K562 (cell line): Measurements from ENCODE around the gene SCRN3. TPM values are rescaled to one million over a fixed set of nuclear protein-coding genes. Genes with fewer than 3 reads are reported as not detected.

Source experiments
- ARID3A ChIP-seq: IDR thresholded peaks from 2 replicates; pipeline ENCODE4 v1.6.1; 2012; ENCODE audit warnings: low read depth, low read length, improper control_type of control experiment, borderline replicate concordance
- CBFA2T3 ChIP-seq: fragments of 450-650 bp; IDR thresholded peaks from 2 replicates; pipeline ENCODE4 v1.6.1; 2017
- FOSL1 ChIP-seq: fragments of 200-800 bp; sonication (Bioruptor generic); conservative IDR thresholded peaks from 2 replicates; pipeline ENCODE4 v1.6.1; 2016; ENCODE audit warnings: missing genetic modification characterization, missing compliant biosample characterization
- GTF2A2 ChIP-seq: IDR thresholded peaks from 2 replicates; pipeline ENCODE4 v1.6.1; 2016; ENCODE audit warnings: mild to moderate bottlenecking, missing genetic modification characterization, missing compliant biosample characterization
- IFI16 ChIP-seq: fragments of 250-450 bp; sonication (Bioruptor Pico); IDR thresholded peaks from 2 replicates; pipeline ENCODE4 v2.1.2; 2022; ENCODE audit warnings: mild to moderate bottlenecking, inconsistent platforms
- MXI1 ChIP-seq: IDR thresholded peaks from 2 replicates; pipeline ENCODE4 v1.6.1; 2011; ENCODE audit warnings: low read depth, mild to moderate bottlenecking, improper control_type of control experiment, low read length
- NFATC3 ChIP-seq: fragments of 450-650 bp; IDR thresholded peaks from 2 replicates; pipeline ENCODE4 v1.6.1; 2017; ENCODE audit warnings: mild to moderate bottlenecking
- NR2C2 ChIP-seq, 2 experiments: fragments of 200-800 bp in 1 of 2; sonication (Bioruptor generic) in 1 of 2; sonication (generic) in 1 of 2; formaldehyde crosslinking in 1 of 2; IDR thresholded peaks; 2 replicates each; pipeline versions ENCODE4 v1.6.1 to v1.8.0; 2016 to 2022; ENCODE audit warnings: mild to moderate bottlenecking in 1 of 2, missing compliant biosample characterization in 1 of 2, missing genetic modification characterization in 1 of 2, missing genetic modification reagents in 1 of 2
- PHF8 ChIP-seq: fragments of 200-600 bp; sonication (generic); IDR thresholded peaks from 2 replicates; pipeline ENCODE4 v1.6.1; 2012; ENCODE audit warnings: mixed run types, mild to moderate bottlenecking, inconsistent platforms, low read length, moderate library complexity, borderline replicate concordance
- SMAD3 ChIP-seq: fragments of 450-650 bp; formaldehyde crosslinking; conservative IDR thresholded peaks from 2 replicates; pipeline ENCODE4 v1.4.0; 2020; ENCODE audit warnings: mild to moderate bottlenecking
- ZBTB7A ChIP-seq: IDR thresholded peaks from 2 replicates; pipeline ENCODE4 v1.6.1; 2011; ENCODE audit warnings: low read depth, mild to moderate bottlenecking, low read length, moderate library complexity, borderline replicate concordance; ENCODE audit not compliant: control insufficient read depth
- ZNF124 ChIP-seq: sonication (generic); formaldehyde crosslinking; IDR thresholded peaks from 2 replicates; pipeline ENCODE4 v1.8.1; 2022; ENCODE audit warnings: missing genetic modification reagents
- ZNF444 ChIP-seq: fragments of 250-450 bp; sonication (Bioruptor Pico); IDR thresholded peaks from 2 replicates; pipeline ENCODE4 v1.4.0; 2020; ENCODE audit warnings: mild to moderate bottlenecking, moderate library complexity
- ZNF75A ChIP-seq: fragments of 450-650 bp; formaldehyde crosslinking; IDR thresholded peaks from 2 replicates; pipeline ENCODE4 v1.4.0; 2020; ENCODE audit warnings: mild to moderate bottlenecking
- ZNF780A ChIP-seq: fragments of 250-450 bp; sonication (Bioruptor Pico); IDR thresholded peaks from 2 replicates; pipeline ENCODE4 v1.5.0; 2021; ENCODE audit warnings: mild to moderate bottlenecking
- ZSCAN32 ChIP-seq: fragments of 450-650 bp; formaldehyde crosslinking; IDR thresholded peaks from 2 replicates; pipeline ENCODE4 v1.4.0; 2020; ENCODE audit warnings: mild to moderate bottlenecking, moderate library complexity
- polyA plus RNA-seq, 8 experiments: library from polyadenylated mRNA; depleted of rRNA in 4 of 8; stranded (reverse) in 5 of 8; unstranded in 3 of 8; fragments of >200 nt; fragmentation: Nextera tagmentation in 2 of 8; fragmentation: Illumina TruSeq in 1 of 8; extraction: Ambion mirVana in 2 of 8; extraction: Trizol in 1 of 8; gene quantifications; 2 replicates each; pipeline versions ENCODE4 v1.2.1 to v1.2.3, GENCODE V29; 2011 to 2014; ENCODE audit warnings: inconsistent platforms in 1 of 8, missing spikeins in 1 of 8
- total RNA-seq, 7 experiments: library from RNA; depleted of rRNA in 6 of 7; stranded (reverse); fragments of >200 nt in 6 of 7; fragmentation: Illumina TruSeq in 2 of 7; extraction: Trizol in 2 of 7; gene quantifications; 2 replicates each; pipeline versions ENCODE4 v1.2.1 to v1.2.3, GENCODE V29; 2011 to 2021; ENCODE audit warnings: low replicate concordance in 1 of 7
- TF ChIP-seq, protein P1 (sequence below), 2 experiments: fragments of 450-650 bp; IDR thresholded peaks; 2 replicates each; pipeline ENCODE4 v1.6.1; 2016; ENCODE audit warnings: mild to moderate bottlenecking in 2 of 2, borderline replicate concordance in 1 of 2, low read depth in 1 of 2, moderate library complexity in 1 of 2

Gene SCRN3
- total and polyA plus RNA-seq, 9 of the 15 experiments (the other 6 are each of a cell fraction or from before 2014, with no cell fraction given) = 7.7 to 21.8 (median 20.0) TPM

GRCh38 chr2:174376967-174377366 lies 18.6 kb upstream of the SCRN3 start (continued):
- TF ChIP-seq ZNF124 (no peak), PHF8 (no peak), MXI1 (no peak), ZNF780A (no peak), ZSCAN32 (no peak), NFATC3 (no peak), ZNF444 (CRISPR knock-in tag) (no peak), ARID3A (no peak), CBFA2T3 (peak; percentile 65), GTF2A2 (tag) (no peak), FOSL1 (tag) (peak; percentile 85), SMAD3 (CRISPR knock-in tag) (no peak), ZBTB7A (no peak), NR2C2 (CRISPR knock-in tag; IDR thresholded peaks at IDR 0.05) (no peak), NR2C2 (tag; IDR thresholded peaks at IDR 0.05) (no peak), IFI16 (CRISPR knock-in tag) (no peak), ZNF75A (CRISPR knock-in tag) (no peak)
- TF ChIP-seq, protein P1, sequence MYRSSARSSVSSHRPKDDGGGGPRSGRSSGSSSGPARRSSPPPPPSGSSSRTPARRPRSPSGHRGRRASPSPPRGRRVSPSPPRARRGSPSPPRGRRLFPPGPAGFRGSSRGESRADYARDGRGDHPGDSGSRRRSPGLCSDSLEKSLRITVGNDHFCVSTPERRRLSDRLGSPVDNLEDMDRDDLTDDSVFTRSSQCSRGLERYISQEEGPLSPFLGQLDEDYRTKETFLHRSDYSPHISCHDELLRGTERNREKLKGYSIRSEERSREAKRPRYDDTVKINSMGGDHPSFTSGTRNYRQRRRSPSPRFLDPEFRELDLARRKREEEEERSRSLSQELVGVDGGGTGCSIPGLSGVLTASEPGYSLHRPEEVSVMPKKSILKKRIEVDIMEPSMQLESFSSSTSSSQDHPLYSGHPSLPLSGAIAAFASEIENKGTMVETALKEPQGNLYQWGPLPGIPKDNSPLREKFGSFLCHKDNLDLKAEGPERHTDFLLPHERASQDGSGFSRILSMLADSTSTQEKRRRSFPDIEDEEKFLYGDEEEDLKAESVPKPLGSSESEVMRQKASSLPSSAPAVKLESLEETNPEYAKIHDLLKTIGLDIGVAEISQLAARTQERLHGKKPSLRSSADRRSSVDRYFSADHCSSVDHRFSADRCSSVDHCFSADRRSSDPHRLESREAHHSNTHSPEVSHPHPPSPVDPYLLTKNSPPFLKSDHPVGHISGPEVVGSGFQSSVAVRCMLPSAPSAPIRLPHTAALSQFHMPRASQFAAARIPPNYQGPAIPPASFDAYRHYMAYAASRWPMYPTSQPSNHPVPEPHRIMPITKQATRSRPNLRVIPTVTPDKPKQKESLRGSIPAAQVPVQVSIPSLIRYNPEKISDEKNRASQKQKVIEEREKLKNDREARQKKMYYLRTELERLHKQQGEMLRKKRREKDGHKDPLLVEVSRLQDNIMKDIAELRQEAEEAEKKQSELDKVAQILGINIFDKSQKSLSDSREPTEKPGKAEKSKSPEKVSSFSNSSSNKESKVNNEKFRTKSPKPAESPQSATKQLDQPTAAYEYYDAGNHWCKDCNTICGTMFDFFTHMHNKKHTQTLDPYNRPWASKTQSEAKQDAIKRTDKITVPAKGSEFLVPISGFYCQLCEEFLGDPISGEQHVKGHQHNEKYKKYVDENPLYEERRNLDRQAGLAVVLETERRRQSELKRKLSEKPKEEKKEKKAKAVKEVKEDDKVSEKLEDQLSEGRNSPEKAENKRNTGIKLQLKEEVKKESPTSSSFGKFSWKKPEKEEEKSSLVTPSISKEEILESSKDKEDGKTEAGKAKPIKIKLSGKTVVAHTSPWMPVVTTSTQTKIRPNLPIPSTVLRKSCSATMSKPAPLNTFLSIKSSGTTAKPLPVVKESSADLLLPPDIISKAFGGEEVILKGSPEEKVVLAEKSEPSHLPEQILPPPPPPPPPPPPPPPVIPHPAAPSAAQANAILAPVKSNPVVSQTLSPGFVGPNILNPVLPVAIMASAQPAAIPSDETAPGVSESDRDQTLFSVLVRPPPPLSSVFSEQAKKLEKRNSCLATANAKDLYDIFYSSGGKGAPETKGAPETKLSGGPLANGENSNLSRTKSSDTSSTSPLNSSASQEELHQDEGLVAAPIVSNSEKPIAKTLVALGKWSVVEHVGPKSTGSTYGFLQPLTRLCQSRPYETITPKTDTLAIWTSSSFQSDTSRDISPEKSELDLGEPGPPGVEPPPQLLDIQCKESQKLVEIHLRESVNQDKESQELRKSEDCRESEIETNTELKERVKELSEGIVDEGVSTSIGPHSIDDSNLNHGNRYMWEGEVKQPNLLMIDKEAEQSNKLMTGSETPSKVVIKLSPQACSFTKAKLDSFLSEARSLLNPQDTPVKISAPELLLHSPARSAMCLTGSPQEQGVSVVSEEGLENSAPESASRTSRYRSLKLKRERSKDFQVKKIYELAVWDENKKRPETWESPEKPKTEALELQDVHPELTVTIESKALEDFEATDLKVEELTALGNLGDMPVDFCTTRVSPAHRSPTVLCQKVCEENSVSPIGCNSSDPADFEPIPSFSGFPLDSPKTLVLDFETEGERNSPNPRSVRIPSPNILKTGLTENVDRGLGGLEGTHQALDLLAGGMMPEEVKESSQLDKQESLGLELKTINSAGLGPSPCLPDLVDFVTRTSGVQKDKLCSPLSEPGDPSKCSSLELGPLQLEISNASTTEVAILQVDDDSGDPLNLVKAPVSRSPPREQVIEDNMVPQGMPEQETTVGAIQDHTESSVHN (IDR thresholded peaks at IDR 0.05; ENCODE audit: borderline replicate concordance in 1 of 2, low read depth in 1 of 2) = no peak
